Aorta (tissue), 5 donors: ENCODE data around the gene TMEM140. TPM values are rescaled to one million over a fixed set of nuclear protein-coding genes. Genes with fewer than 3 reads are reported as not detected.

Experiments used
- ATAC-seq: fragments of 200-7000 bp; cut with Tn5 transposase; one replicate; pipeline ENCODE4 v1.9.1; 2022; ENCODE audit warnings: moderate library complexity; ENCODE audit not compliant: low FRiP score
- DNase-seq, 2 donors: peaks; one replicate each; pipeline ENCODE4 v3.0.0-alpha.2; 2020
- H3K27ac ChIP-seq, 2 donors: one replicate each; pipeline ENCODE4 v1.5.1; 2013; ENCODE audit warnings: low read length in 2 of 2, mild to moderate bottlenecking in 2 of 2, moderate library complexity in 2 of 2, control low read depth in 1 of 2, inconsistent platforms in 1 of 2, low read depth in 1 of 2
- H3K27me3 ChIP-seq, 2 donors: one replicate each; pipeline ENCODE4 v1.6.1; 2013; ENCODE audit warnings: control low read depth in 1 of 2, low read length in 1 of 2, mild to moderate bottlenecking in 1 of 2, moderate library complexity in 1 of 2; ENCODE audit not compliant: insufficient read depth in 2 of 2, control insufficient read depth in 1 of 2
- H3K36me3 ChIP-seq, 2 donors: one replicate each; pipeline ENCODE4 v1.6.1; 2013; ENCODE audit warnings: control low read depth in 1 of 2, low read length in 1 of 2, mild to moderate bottlenecking in 1 of 2; ENCODE audit not compliant: insufficient read depth in 2 of 2, control insufficient read depth in 1 of 2
- H3K4me1 ChIP-seq, 2 donors: one replicate each; pipeline ENCODE4 v1.6.1; 2013; ENCODE audit warnings: low read length in 2 of 2, control low read depth in 1 of 2, mild to moderate bottlenecking in 1 of 2, moderate library complexity in 1 of 2; ENCODE audit not compliant: insufficient read depth in 2 of 2, control insufficient read depth in 1 of 2
- H3K4me3 ChIP-seq, 2 donors: one replicate each; pipeline ENCODE4 v1.5.1; 2013; ENCODE audit warnings: low read length in 2 of 2, control low read depth in 1 of 2, mild to moderate bottlenecking in 1 of 2
- H3K9me3 ChIP-seq: one replicate; pipeline ENCODE4 v1.6.1; 2013; ENCODE audit warnings: mild to moderate bottlenecking, low read length; ENCODE audit not compliant: control insufficient read depth
- WGBS, 2 donors: extraction: QIAGEN DNeasy Blood & Tissue Kit; methylation state at CpG; one replicate each; pipeline ENCODE4 v1.1.7; 2013; 5-methylcytosine and 5-hydroxymethylcytosine counted together
- intact Hi-C, 2 donors: fragments of 100-400 bp; cut with DNase I; formaldehyde crosslinking; loops; one replicate each; pipeline versions ENCODE4 v1.14.2 to v1.15.0; 2022
- long read RNA-seq, 2 donors: library from polyadenylated mRNA; unstranded; transcript quantifications; one replicate each; pipeline ENCODE4 v2.0.0, GENCODE V29; 2020 to 2021
- polyA plus RNA-seq, 2 donors: library from polyadenylated mRNA; stranded (reverse); fragments of 200-250 nt; gene quantifications; one replicate each; pipeline ENCODE4 v1.2.3, GENCODE V29; 2013
- total RNA-seq, 2 donors: library from RNA; stranded (reverse); fragmentation: NEBNext Ultra II Directional; extraction: Animal tissue kit (Norgen Biotek cat#: 25700); gene quantifications; one replicate each; pipeline ENCODE4 v1.2.1, GENCODE V29; 2021
- donor health status: healthy with polysubstance abuse.
- donor health status: Bipolar disorder and iron deficiency.
- donor health status: DM: no; HTN: no; CAD: no.
- donor health status: DM: no; HTN: no; CAD: no.
- donor health status: DM: yes; HTN: yes; CAD: no.

TMEM140 gene
- total RNA-seq (10 to 100 TPM; 12.0 to 32.4 TPM), polyA plus RNA-seq (10 to 100 TPM; 10.9 to 21.1 TPM)
- long read RNA-seq, donor 1, transcript TMEM140-201 (2 exons, 1,997 nt), result major isoform, 61 of 66 reads
- long read RNA-seq, donor 1, partial matches to known transcripts, result 2 of 66 reads
- long read RNA-seq, donor 1, other reads (novel, unspliced or antisense), result 3 of 66 reads
- long read RNA-seq, donor 2, transcript TMEM140-201 (2 exons, 1,997 nt), result major isoform, 16 of 21 reads
- long read RNA-seq, donor 2, partial matches to known transcripts, result 0 of 21 reads
- long read RNA-seq, donor 2, other reads (novel, unspliced or antisense), result 5 of 21 reads

DNA sequence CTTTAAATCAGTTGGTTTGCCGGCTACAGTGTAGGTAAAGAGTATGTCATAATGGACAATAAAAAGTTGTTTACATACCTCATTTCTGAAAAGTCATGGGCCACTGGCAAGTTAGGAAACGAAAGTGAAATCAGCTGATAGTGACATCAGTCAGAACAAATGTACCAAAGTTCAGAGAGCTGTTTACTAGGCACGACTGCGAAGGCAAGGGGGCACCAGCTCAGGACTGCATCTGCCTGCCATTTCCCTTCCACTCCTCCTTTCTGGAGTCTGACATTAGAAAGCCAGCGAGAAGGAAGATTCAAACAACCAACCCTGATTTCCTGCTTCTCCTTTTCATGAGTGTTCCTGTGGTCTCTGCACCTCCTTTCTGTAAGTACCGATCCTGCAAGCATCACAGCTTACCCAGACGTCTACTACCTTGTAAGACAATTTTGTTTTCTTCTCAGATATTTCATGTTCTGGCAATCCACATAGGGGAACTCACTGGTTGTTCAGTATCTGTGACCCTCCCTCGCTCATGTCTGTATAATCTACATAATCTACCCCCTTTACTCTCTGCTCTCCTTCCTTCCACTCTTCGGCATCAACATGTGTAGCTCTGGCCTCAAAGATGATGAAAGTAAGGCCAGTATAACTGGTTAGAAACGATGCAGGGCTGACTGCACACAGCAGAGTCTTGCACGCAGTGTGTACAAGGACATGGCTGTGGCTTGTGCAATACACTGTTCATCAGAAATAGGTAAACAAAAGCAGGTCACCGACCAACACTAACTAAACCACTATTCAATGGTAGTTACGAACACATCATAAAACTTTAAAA, at the start of gene TMEM140:
TMEM140 (plus strand) TSS at position 174 of the 823 bp plus-strand sequence. CDS start 16,370 bp downstream, outside the sequence.
- H3K27me3 ChIP-seq, result no peaks in the 10 kb centered on the region
- H3K36me3 ChIP-seq, result no peaks in the 10 kb centered on the region
- no peaks in the 10 kb centered on the region for H3K4me1 ChIP-seq
- peak within 1 kb of the TSS; percentile 95 to 99 for H3K27ac ChIP-seq
- no peak for DNase-seq
- H3K4me3 ChIP-seq, result peak within 1 kb of the TSS; percentile 73 to 87
- no peaks in the 10 kb centered on the region for H3K9me3 ChIP-seq
- peak; percentile 91 for ATAC-seq
- WGBS, 2 donors, result 8% methylated on average over 13 of the region's 13 CpGs
- intact Hi-C loops, result loop anchor here (5.0 kb wide), 1 partner anchor 156 kb away; no protein-coding TSS in a partner anchor

DNA sequence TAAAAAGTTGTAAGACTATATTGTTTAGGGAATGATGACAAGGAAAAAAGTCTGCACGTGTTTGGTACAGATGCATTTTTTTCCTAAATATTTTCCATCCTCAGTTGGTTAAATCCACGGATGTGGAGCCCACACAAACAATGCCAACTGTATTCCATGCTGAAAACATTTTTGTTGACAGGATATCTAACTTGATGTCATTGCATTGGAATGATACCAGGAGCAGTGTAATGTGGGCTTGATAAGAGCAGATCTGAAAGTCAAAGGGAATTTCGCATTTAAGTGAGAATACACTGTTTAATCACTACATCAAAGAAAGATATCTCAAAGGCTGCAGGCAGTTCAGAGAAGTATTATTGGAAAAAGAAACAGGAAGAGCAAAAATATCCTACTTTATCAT, 49.5 kb upstream of the TMEM140 start:
- Histone ChIP-seq H3K4me3 (no peak overlapping the region), H3K4me1 (no peaks in the 10 kb centered on the region), H3K27me3 (peaks cover 0 to 2% of the 10 kb centered on the region in 2 donors), H3K9me3 (no peaks in the 10 kb centered on the region), H3K27ac (no peak overlapping the region), H3K36me3 (no peaks in the 10 kb centered on the region)
- ATAC-seq (no peak), DNase-seq (no peak)
- intact Hi-C loops, result no loop called here
- WGBS, 2 donors, result 8 to 15% methylated on average over 3 of the region's 3 CpGs

- Histone ChIP-seq H3K27me3 (no peaks in the 10 kb centered on the region), H3K36me3 (no peaks in the 10 kb centered on the region), H3K4me1 (no peaks in the 10 kb centered on the region), H3K27ac (no peak overlapping the region), H3K4me3 (no peak overlapping the region), H3K9me3 (no peaks in the 10 kb centered on the region)
- DNase-seq (no peak), ATAC-seq (no peak)
- intact Hi-C loops, result no loop called here
These were observed 47.0 kb upstream of the TMEM140 start for GRCh38 chr7:135100856-135101255.

GRCh38 chr7:135102372-135102771, 45.5 kb upstream of the TMEM140 start:
- Histone ChIP-seq H3K36me3 (no peaks in the 10 kb centered on the region), H3K9me3 (no peaks in the 10 kb centered on the region), H3K4me1 (no peaks in the 10 kb centered on the region), H3K27ac (no peak overlapping the region), H3K27me3 (no peaks in the 10 kb centered on the region), H3K4me3 (no peak overlapping the region)
- no peak for ATAC-seq
- intact Hi-C loops, result no loop called here
- no peak for DNase-seq

DNA sequence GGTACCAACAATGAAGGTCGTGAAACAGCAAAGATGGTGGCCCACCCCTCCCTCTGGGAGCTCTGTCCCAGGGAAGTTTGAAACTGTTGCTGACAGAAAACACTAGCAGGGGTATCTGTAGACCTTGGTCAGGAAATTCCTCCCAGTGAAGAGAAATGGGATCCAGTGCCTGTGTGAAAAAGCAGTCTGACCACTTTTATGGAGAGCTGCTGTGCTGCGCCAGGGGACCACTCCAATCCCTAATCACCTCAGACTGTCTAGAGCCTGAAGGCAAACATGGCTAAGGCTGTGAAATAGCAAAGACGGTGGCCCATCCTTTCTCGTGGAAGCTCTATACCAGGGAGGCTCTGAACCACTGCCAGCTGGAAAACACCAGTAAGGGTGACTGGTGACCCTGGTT, 38.3 kb upstream of the TMEM140 start:
- intact Hi-C loops, result no loop called here
- WGBS, 2 donors, result 84 to 90% methylated on average over 4 of the region's 4 CpGs
- Histone ChIP-seq H3K27ac (no peak overlapping the region), H3K4me3 (no peak overlapping the region), H3K36me3 (no peaks in the 10 kb centered on the region), H3K9me3 (no peaks in the 10 kb centered on the region), H3K27me3 (no peaks in the 10 kb centered on the region), H3K4me1 (no peaks in the 10 kb centered on the region)
- ATAC-seq (no peak), DNase-seq (no peak)

- no peaks in the 10 kb centered on the region for H3K4me1 ChIP-seq
- no peak overlapping the region for H3K4me3 ChIP-seq
- H3K27ac ChIP-seq, result no peak overlapping the region
- no peaks in the 10 kb centered on the region for H3K27me3 ChIP-seq
- WGBS, 2 donors, result 71 to 90% methylated on average over 1 of the region's 1 CpG
- intact Hi-C loops, result no loop called here
- no peaks in the 10 kb centered on the region for H3K36me3 ChIP-seq
- no peak for ATAC-seq
- H3K9me3 ChIP-seq, result no peaks in the 10 kb centered on the region
- DNase-seq, result no peak
These were observed 37.9 kb upstream of the TMEM140 start for GRCh38 chr7:135109976-135110375.

GRCh38 chr7:135111379-135111778, 36.5 kb upstream of the TMEM140 start:
- Histone ChIP-seq H3K4me1 (no peaks in the 10 kb centered on the region), H3K27ac (no peak overlapping the region), H3K9me3 (no peaks in the 10 kb centered on the region), H3K4me3 (no peak overlapping the region), H3K27me3 (no peaks in the 10 kb centered on the region), H3K36me3 (no peaks in the 10 kb centered on the region)
- ATAC-seq (no peak), DNase-seq (no peak)
- 77 to 80% methylated on average over 2 of the region's 2 CpGs for WGBS, 2 donors
- intact Hi-C loops, result no loop called here

DNA sequence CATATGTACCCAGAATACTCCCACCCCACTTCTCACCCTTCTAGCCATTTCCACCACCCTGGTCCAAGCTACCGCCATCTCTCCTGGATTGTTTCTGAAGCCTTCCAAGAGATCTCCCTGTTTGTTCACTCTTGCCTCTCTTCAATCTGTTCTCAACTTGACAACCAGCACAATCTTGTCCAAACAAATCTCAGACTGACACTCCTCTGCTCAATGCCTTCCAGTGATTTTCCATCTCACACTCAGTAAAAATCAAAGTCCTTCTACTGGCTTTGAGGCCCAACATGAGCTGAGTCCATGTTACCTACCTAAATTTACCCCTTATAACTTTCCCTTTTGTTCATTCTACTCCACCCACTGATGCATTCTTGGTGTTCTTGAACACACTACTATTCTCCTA, 33.2 kb upstream of the TMEM140 start:
- Histone ChIP-seq H3K4me1 (no peaks in the 10 kb centered on the region), H3K27ac (no peak overlapping the region), H3K4me3 (no peak overlapping the region), H3K9me3 (no peaks in the 10 kb centered on the region), H3K27me3 (no peaks in the 10 kb centered on the region), H3K36me3 (no peaks in the 10 kb centered on the region)
- DNase-seq (no peak), ATAC-seq (no peak)
- 93 to 100% methylated on average over 1 of the region's 1 CpG for WGBS, 2 donors
- intact Hi-C loops, result no loop called here

GRCh38 chr7:135117096-135117495, 30.8 kb upstream of the TMEM140 start:
- H3K4me1 ChIP-seq, result no peaks in the 10 kb centered on the region
- ATAC-seq, result no peak
- H3K4me3 ChIP-seq, result no peak overlapping the region
- H3K36me3 ChIP-seq, result no peaks in the 10 kb centered on the region
- no peak for DNase-seq
- H3K9me3 ChIP-seq, result no peaks in the 10 kb centered on the region
- 86 to 97% methylated on average over 1 of the region's 1 CpG for WGBS, 2 donors
- H3K27me3 ChIP-seq, result no peaks in the 10 kb centered on the region
- intact Hi-C loops, result no loop called here
- no peak overlapping the region for H3K27ac ChIP-seq
